WTC11 (cell line): ENCODE results near the gene RAB8B. TPM values are rescaled to one million over a fixed set of nuclear protein-coding genes. Genes with fewer than 3 reads are reported as not detected.

Experiments used
- ATAC-seq: fragments of 200-7000 bp; cut with Tn5 transposase; 2 replicates; pipeline ENCODE4 v1.10.0; 2021; ENCODE audit warnings: mild to moderate bottlenecking, moderate library complexity
- CTCF ChIA-PET: fragments of 300-600 bp; sonication (Branson Sonifier 250); formaldehyde crosslinking; loops from one replicate; lab custom pipeline; 2021; ENCODE audit warnings: antibody characterized with exemption; lab: Charles Lee
- POLR2A ChIA-PET: fragments of 350-600 bp; sonication (Branson Sonifier 250); formaldehyde crosslinking; loops from one replicate; lab custom pipeline; 2021; ENCODE audit warnings: antibody characterized with exemption; lab: Charles Lee
- DNase-seq: peaks from one replicate; pipeline ENCODE4 v3.0.0; 2021; ENCODE audit warnings: low spot score
- H3K27ac Mint-ChIP-seq: 2 replicates; pipeline ENCODE4 v1.8.0; 2021; ENCODE audit warnings: mixed read lengths
- H3K27me3 Mint-ChIP-seq: 2 replicates; pipeline ENCODE4 v1.8.0; 2021; ENCODE audit warnings: low read depth, mild to moderate bottlenecking, moderate library complexity, mixed read lengths
- H3K36me3 Mint-ChIP-seq: 2 replicates; pipeline ENCODE4 v1.8.0; 2021; ENCODE audit warnings: mixed read lengths
- H3K4me1 Mint-ChIP-seq: 2 replicates; pipeline ENCODE4 v1.8.0; 2022; ENCODE audit warnings: mixed read lengths
- H3K4me3 Mint-ChIP-seq: 2 replicates; pipeline ENCODE4 v1.8.0; 2021; ENCODE audit warnings: mild to moderate bottlenecking, moderate library complexity, mixed read lengths
- H3K9me3 Mint-ChIP-seq: 2 replicates; pipeline ENCODE4 v1.8.0; 2021; ENCODE audit warnings: mixed read lengths
- CBFB ChIP-seq: sonication (generic); formaldehyde crosslinking; IDR thresholded peaks from 2 replicates; pipeline ENCODE4 v1.8.1; 2022; ENCODE audit warnings: mild to moderate bottlenecking, low read depth, missing genetic modification reagents
- CREB1 ChIP-seq: sonication (generic); formaldehyde crosslinking; IDR thresholded peaks from 2 replicates; pipeline ENCODE4 v1.8.0; 2023; ENCODE audit warnings: mild to moderate bottlenecking, missing genetic modification reagents
- ESRRA ChIP-seq: sonication (generic); formaldehyde crosslinking; IDR thresholded peaks from 2 replicates; pipeline ENCODE4 v1.8.1; 2022; ENCODE audit warnings: mild to moderate bottlenecking, missing genetic modification reagents, borderline replicate concordance
- FOXK1 ChIP-seq: sonication (generic); formaldehyde crosslinking; IDR thresholded peaks from 2 replicates; pipeline ENCODE4 v1.8.0; 2022; ENCODE audit warnings: mild to moderate bottlenecking, moderate library complexity, missing genetic modification reagents
- FOXP1 ChIP-seq: sonication (generic); formaldehyde crosslinking; IDR thresholded peaks from 2 replicates; pipeline ENCODE4 v1.8.0; 2022; ENCODE audit warnings: missing genetic modification reagents, mild to moderate bottlenecking, moderate library complexity, borderline replicate concordance
- GABPB1 ChIP-seq: sonication (generic); formaldehyde crosslinking; IDR thresholded peaks from 2 replicates; pipeline ENCODE4 v1.8.1; 2023; ENCODE audit warnings: mild to moderate bottlenecking, missing genetic modification reagents
- GTF2I ChIP-seq: fragments of 250-450 bp; sonication (Bioruptor Pico); conservative IDR thresholded peaks from 2 replicates; pipeline ENCODE4 v1.4.0; 2021; ENCODE audit warnings: mild to moderate bottlenecking
- NFYB ChIP-seq: sonication (generic); formaldehyde crosslinking; conservative IDR thresholded peaks from 2 replicates; pipeline ENCODE4 v1.8.0; 2022; ENCODE audit warnings: low read depth, missing genetic modification reagents
- NR1H2 ChIP-seq: sonication (generic); formaldehyde crosslinking; IDR thresholded peaks from 2 replicates; pipeline ENCODE4 v1.9.0; 2021; ENCODE audit warnings: mild to moderate bottlenecking, moderate library complexity, missing genetic modification reagents
- TCF7 ChIP-seq: sonication (generic); formaldehyde crosslinking; IDR thresholded peaks from 2 replicates; pipeline ENCODE4 v1.8.0; 2022; ENCODE audit warnings: mild to moderate bottlenecking, low read depth, missing genetic modification reagents, moderate library complexity
- ZNF138 ChIP-seq: sonication (generic); formaldehyde crosslinking; conservative IDR thresholded peaks from 2 replicates; pipeline ENCODE4 v1.8.1; 2022; ENCODE audit warnings: mild to moderate bottlenecking, moderate library complexity, missing genetic modification reagents
- total RNA-seq: library from RNA; stranded (reverse); gene quantifications from 3 replicates; pipeline ENCODE4 v1.2.3, GENCODE V29; 2021
- TF ChIP-seq, protein P1 (sequence below): sonication (generic); formaldehyde crosslinking; IDR thresholded peaks from 2 replicates; pipeline ENCODE4 v1.8.0; 2022; ENCODE audit warnings: mild to moderate bottlenecking, missing genetic modification reagents
- TF ChIP-seq, protein P2 (sequence below): fragments of 250-450 bp; sonication (Bioruptor Pico); IDR thresholded peaks from 2 replicates; pipeline ENCODE4 v1.9.0; 2021; ENCODE audit warnings: moderate library complexity, mild to moderate bottlenecking, inconsistent platforms, borderline replicate concordance
- TF ChIP-seq, protein P3 (sequence below): sonication (generic); formaldehyde crosslinking; IDR thresholded peaks from 2 replicates; pipeline ENCODE4 v1.8.1; 2023; ENCODE audit warnings: mild to moderate bottlenecking, missing genetic modification reagents
- TF ChIP-seq, protein P4 (sequence below): fragments of 250-450 bp; sonication (Bioruptor Pico); IDR thresholded peaks from 2 replicates; pipeline ENCODE4 v1.9.0; 2021; ENCODE audit warnings: mild to moderate bottlenecking
- TF ChIP-seq, protein P5 (sequence below): sonication (generic); formaldehyde crosslinking; conservative IDR thresholded peaks from 2 replicates; pipeline ENCODE4 v1.8.1; 2023; ENCODE audit warnings: mild to moderate bottlenecking, low read depth, missing genetic modification reagents, moderate library complexity
- TF ChIP-seq, protein P6 (sequence below): fragments of 250-450 bp; sonication (Bioruptor Pico); IDR thresholded peaks from 2 replicates; pipeline ENCODE4 v1.8.0; 2021; ENCODE audit warnings: mild to moderate bottlenecking
- TF ChIP-seq, protein P7 (sequence below): sonication (generic); formaldehyde crosslinking; IDR thresholded peaks from 2 replicates; pipeline ENCODE4 v1.8.1; 2022; ENCODE audit warnings: missing genetic modification reagents, borderline replicate concordance

The RAB8B gene
- total RNA-seq, 1 experiment from 2014 or later = 32.5 TPM

DNA sequence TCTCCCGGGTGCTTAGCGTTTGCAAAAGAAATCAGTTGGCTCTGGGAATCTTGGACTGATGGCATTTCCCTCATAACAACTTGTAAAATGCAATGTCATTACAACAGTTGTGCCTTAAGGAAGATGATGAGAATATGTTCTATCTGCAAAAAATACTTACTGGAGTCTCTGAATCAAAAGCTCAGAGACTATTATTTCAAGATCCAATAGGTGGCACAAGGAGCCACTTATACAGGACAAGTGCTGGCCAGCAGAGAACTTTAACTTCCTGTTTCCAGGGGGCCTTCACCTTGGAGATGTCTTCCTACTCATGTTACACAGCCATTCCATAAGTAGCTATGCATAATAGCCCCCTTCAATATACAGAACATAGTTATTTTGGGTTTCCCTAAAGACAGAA is 23.2 kb upstream of the RAB8B start (continued):
- TF ChIP-seq TCF7 (CRISPR knock-in tag) (no peak), ESRRA (CRISPR knock-in tag) (no peak), GTF2I (CRISPR knock-in tag) (no peak), FOXP1 (CRISPR knock-in tag) (no peak), FOXK1 (CRISPR knock-in tag) (no peak), ZNF138 (CRISPR knock-in tag) (no peak), GABPB1 (CRISPR knock-in tag) (no peak), NFYB (CRISPR knock-in tag) (no peak)
- TF ChIP-seq, protein P1, sequence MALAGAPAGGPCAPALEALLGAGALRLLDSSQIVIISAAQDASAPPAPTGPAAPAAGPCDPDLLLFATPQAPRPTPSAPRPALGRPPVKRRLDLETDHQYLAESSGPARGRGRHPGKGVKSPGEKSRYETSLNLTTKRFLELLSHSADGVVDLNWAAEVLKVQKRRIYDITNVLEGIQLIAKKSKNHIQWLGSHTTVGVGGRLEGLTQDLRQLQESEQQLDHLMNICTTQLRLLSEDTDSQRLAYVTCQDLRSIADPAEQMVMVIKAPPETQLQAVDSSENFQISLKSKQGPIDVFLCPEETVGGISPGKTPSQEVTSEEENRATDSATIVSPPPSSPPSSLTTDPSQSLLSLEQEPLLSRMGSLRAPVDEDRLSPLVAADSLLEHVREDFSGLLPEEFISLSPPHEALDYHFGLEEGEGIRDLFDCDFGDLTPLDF (CRISPR knock-in tag) = no peak
- TF ChIP-seq, protein P2, sequence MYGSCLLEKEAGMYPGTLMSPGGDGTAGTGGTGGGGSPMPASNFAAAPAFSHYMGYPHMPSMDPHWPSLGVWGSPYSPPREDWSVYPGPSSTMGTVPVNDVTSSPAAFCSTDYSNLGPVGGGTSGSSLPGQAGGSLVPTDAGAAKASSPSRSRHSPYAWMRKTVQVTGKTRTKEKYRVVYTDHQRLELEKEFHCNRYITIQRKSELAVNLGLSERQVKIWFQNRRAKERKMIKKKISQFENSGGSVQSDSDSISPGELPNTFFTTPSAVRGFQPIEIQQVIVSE (CRISPR knock-in tag) = no peak
- TF ChIP-seq, protein P3, sequence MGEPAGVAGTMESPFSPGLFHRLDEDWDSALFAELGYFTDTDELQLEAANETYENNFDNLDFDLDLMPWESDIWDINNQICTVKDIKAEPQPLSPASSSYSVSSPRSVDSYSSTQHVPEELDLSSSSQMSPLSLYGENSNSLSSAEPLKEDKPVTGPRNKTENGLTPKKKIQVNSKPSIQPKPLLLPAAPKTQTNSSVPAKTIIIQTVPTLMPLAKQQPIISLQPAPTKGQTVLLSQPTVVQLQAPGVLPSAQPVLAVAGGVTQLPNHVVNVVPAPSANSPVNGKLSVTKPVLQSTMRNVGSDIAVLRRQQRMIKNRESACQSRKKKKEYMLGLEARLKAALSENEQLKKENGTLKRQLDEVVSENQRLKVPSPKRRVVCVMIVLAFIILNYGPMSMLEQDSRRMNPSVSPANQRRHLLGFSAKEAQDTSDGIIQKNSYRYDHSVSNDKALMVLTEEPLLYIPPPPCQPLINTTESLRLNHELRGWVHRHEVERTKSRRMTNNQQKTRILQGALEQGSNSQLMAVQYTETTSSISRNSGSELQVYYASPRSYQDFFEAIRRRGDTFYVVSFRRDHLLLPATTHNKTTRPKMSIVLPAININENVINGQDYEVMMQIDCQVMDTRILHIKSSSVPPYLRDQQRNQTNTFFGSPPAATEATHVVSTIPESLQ (CRISPR knock-in tag) = no peak
- TF ChIP-seq, protein P4, sequence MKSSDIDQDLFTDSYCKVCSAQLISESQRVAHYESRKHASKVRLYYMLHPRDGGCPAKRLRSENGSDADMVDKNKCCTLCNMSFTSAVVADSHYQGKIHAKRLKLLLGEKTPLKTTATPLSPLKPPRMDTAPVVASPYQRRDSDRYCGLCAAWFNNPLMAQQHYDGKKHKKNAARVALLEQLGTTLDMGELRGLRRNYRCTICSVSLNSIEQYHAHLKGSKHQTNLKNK = no peak
- TF ChIP-seq, protein P5, sequence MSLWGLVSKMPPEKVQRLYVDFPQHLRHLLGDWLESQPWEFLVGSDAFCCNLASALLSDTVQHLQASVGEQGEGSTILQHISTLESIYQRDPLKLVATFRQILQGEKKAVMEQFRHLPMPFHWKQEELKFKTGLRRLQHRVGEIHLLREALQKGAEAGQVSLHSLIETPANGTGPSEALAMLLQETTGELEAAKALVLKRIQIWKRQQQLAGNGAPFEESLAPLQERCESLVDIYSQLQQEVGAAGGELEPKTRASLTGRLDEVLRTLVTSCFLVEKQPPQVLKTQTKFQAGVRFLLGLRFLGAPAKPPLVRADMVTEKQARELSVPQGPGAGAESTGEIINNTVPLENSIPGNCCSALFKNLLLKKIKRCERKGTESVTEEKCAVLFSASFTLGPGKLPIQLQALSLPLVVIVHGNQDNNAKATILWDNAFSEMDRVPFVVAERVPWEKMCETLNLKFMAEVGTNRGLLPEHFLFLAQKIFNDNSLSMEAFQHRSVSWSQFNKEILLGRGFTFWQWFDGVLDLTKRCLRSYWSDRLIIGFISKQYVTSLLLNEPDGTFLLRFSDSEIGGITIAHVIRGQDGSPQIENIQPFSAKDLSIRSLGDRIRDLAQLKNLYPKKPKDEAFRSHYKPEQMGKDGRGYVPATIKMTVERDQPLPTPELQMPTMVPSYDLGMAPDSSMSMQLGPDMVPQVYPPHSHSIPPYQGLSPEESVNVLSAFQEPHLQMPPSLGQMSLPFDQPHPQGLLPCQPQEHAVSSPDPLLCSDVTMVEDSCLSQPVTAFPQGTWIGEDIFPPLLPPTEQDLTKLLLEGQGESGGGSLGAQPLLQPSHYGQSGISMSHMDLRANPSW (CRISPR knock-in tag) = no peak

DNA sequence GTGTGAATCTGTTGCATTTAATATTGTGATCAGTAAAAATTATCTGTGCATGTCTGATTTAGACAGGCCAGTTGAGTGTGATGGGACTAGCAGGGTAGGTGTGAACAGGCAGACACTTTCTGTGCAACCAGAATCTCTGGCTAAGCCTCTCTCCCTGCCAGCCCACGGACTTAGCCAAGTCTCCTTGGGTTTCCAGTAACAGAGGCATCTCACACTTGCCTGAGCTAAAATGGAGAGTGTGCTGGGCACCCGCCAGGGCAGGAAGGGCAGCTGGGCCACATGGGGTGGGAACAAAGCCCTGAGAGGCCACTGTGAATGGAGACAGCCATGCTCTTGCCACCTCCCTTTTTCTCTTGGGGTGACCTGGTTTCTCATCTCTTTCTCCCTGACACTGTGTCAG is 19.6 kb upstream of the RAB8B start:
- no peak for DNase-seq
- H3K4me3 Mint-ChIP-seq = no peak overlapping the region
- ChIA-PET POLR2A (no interaction called here), CTCF (no interaction called here)
- H3K27me3 Mint-ChIP-seq = no peaks in the 10 kb centered on the region
- H3K36me3 Mint-ChIP-seq = no peaks in the 10 kb centered on the region
- TF ChIP-seq, protein P6, sequence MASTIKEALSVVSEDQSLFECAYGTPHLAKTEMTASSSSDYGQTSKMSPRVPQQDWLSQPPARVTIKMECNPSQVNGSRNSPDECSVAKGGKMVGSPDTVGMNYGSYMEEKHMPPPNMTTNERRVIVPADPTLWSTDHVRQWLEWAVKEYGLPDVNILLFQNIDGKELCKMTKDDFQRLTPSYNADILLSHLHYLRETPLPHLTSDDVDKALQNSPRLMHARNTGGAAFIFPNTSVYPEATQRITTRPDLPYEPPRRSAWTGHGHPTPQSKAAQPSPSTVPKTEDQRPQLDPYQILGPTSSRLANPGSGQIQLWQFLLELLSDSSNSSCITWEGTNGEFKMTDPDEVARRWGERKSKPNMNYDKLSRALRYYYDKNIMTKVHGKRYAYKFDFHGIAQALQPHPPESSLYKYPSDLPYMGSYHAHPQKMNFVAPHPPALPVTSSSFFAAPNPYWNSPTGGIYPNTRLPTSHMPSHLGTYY (CRISPR knock-in tag) = no peak
- TF ChIP-seq, protein P2 (CRISPR knock-in tag) = no peak
- TF ChIP-seq CREB1 (CRISPR knock-in tag) = no peak
- no peak for TF ChIP-seq NR1H2
- TF ChIP-seq, protein P4 = no peak
- TF ChIP-seq, protein P7, sequence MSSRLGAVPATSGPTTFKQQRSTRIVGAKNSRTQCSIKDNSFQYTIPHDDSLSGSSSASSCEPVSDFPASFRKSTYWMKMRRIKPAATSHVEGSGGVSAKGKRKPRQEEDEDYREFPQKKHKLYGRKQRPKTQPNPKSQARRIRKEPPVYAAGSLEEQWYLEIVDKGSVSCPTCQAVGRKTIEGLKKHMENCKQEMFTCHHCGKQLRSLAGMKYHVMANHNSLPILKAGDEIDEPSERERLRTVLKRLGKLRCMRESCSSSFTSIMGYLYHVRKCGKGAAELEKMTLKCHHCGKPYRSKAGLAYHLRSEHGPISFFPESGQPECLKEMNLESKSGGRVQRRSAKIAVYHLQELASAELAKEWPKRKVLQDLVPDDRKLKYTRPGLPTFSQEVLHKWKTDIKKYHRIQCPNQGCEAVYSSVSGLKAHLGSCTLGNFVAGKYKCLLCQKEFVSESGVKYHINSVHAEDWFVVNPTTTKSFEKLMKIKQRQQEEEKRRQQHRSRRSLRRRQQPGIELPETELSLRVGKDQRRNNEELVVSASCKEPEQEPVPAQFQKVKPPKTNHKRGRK (CRISPR knock-in tag) = no peak
- no peak for TF ChIP-seq GABPB1 (CRISPR knock-in tag)
- no peak for TF ChIP-seq CBFB (CRISPR knock-in tag)
- TF ChIP-seq, all 79 proteins: peak for 0
- no peak for ATAC-seq
- Mint-ChIP-seq H3K4me1 (peaks cover 19% of the 10 kb centered on the region), H3K27ac (no peak overlapping the region), H3K9me3 (no peaks in the 10 kb centered on the region)
